Measurements from ENCODE around the gene DCAF12.
"Not testable (repeated sequence)": the region's sequence is repeated elsewhere in the genome, so short reads cannot be mapped to it uniquely, and the experiment has no call there.

The DCAF12 gene
- total RNA-seq: 20.3 to 53.9 reads per million in 2 donors

DNA sequence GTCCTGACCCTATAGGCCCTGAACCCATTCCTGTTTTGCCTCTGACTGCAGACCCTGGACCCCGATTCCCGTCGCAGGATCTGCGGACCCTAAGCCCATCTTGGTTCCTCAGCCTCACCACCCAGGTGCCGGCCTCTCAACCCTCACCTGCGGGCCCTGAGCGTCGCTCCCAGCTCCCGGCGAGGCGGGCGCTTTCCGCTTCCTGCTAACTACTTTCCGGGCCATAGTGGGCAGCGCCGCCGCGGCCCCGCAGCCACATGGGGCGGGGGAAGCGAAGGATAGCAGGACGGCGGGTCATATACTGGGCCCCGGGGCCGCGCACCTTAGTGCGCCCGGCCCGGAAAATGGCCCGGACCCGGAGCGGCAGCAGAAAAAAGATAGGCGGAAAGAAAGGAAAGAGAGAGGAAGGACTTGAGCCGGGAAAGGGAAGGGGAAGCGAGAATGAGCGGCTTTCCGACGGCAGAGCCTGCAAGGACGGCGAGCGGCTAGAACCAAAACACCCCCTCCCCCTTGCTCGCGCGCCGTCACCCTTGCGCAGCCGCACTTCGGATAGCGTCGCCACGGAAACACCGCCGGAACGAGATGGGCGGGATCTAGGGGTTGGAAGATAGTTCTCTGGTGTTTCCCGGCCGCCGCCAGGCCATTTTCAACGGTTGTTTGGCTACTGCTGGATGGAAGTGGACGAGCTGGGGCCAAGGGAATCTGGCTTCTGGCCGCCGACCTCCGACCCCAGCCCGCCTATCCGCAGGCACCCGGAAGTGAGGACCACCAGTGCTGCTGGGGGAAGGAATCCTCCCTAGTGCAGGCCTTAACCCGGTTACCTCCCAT is at the start of gene DCAF12:
Gene DCAF12 (minus strand): TSS at position 492 of the 828 bp plus-strand sequence. CDS start 267 bp downstream, at position 225.
- DNase-seq: peak; percentile 83

DNA sequence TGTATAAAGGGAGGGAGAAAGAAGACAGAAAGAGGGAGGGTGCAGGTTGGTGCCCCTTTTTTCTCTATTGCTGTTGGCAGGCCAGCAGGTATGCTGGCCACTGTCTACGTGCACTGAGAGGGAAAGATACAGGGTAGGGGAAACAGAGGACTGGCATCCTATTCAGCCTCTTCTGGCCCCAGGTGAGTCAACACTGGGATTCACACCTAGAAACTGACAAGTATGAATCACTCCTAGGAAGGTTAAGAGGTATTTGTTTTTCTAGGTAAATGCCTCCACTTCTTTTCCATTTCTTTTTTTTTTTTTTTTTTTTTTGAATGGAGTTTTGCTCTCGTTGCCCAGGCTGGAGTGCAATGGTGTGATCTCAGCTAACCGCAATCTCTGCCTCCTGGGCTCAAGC is 49.6 kb upstream of the DCAF12 start:
- no peak for DNase-seq

DNA sequence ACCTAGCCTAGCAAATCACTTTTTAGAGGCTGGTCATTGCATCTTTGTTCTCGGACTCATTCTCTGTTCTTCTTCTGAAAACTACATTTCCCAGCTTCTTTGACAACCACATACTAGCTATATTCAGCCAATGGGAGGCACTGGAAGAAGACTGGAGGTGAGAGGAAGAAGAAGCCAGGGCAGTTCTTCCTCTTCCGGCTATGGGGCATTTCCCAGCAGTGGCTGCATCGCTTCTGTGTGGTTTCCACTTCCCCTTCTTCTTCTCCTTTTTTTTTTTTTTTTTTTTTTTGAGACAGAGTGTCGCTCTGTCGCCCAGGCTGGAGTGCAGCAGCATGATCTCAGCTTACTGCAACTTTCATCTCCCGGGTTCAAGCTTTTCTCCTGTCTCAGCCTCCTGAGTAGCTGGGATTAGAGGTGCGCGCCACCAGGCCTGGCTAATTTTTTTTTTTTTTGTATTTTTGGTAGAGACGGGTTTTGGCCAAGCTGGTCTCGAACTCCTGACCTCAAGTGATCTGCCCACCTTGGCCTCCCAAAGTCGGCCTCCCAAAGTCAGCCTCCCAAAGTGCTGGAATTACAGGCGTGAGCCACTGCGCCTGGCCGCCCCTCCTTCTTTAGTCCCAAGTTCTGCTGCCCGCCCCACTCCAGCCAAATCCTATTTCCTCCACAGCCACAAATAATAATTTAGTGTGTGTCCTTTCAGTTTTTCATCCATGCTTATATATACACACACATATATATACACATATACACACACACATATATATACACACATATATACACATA is 45.4 kb upstream of the DCAF12 start:
- peak; percentile 23 for DNase-seq

DNA sequence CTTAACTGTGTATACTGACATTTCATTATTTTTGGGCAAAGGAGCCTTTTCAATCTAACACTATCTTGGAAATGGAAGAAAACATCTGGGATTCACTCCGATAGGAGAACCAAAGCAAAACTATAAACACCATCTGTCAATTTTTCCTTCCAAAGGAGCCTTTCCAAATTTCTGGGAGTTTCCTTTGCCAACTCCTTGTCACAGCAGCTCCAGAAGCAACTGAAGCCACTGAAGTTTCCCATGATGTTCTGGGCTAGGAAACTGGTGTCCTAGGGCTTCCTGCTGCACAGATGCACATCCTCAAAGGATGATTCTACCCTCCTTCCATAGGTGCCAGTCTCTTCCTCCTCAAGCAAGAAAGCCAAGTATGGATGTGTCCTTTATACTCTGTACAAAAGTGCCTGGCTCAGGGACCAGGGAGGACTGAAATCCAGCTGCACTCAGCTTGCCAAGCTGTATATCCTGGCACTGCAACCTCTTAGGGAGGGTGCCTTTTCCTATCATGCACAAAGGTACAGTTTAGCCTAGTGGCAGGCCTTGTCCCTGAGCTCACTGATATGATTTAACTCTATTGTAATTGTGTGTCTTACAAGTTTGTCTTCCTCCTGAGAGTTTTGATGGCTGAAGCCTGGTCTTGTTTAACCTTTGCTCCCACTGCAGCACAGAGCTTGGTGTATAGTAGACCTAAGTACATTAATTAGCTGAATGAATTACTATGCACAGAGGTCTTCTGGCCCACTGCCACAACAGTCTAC is 43.9 kb upstream of the DCAF12 start:
- DNase-seq: no peak

DNA sequence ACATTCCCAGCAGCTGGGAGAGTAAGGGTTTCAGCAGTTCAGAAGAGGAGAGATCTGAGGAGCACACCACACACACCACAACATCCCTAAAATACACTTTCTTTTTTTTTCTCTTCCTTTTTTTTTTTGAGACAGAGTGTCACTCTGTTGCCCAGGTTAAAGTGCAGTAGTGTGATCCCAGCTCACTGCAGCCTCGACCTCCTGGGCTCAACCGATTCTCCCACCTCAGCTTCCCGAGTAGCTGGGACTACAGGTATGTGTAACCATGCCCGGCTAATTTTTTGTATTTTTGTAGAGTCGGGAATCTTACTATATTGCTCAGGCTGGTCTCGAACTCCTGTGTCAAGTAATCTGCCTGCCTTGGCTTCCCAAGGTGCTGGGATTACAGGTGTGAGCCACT is 42.6 kb upstream of the DCAF12 start:
- no peak for DNase-seq

DNA sequence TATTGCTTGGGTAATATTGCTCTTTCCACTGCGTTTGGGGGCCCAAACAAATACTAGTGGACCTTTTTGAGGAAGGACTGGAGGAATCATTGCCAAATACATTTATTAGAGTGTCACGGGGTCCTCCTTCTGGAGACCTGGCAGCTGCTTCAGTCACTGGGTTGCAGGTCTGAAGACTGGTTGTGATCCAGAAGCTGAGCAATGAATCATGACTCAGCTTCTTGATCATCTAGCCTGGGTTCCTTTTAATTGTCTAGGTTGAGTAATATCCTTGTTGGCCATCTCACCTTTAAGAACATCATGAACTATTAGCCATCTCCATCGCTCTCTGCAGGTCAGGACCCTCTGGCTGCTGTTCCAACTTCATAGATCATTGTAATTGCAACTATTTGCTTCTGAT is 36.9 kb upstream of the DCAF12 start:
- no peak for DNase-seq

DNA sequence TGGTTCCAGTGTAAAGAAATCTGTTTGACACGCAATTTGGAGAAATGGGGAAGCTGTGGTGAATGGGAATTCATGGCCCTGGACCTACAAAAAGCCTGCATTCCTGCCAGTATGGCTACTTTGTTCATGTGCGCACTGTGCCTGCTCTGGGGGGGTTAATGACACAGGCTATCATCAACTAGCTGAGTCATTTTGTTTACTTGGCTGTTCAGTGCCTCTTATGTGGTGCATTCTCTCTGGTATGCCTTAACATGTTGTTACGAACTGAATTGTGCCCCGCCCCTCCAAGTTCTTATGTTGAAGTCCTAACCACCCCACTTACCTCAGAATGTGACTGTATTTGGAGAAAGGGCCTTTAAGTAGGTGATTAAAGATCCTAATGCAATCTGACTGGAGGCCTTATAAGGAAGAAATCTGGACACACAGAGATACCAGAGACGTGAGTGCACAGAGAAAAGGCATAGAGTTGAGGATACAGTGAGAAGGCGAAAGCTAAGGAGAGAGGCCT is 31.9 kb upstream of the DCAF12 start:
- DNase-seq: no peak

DNA sequence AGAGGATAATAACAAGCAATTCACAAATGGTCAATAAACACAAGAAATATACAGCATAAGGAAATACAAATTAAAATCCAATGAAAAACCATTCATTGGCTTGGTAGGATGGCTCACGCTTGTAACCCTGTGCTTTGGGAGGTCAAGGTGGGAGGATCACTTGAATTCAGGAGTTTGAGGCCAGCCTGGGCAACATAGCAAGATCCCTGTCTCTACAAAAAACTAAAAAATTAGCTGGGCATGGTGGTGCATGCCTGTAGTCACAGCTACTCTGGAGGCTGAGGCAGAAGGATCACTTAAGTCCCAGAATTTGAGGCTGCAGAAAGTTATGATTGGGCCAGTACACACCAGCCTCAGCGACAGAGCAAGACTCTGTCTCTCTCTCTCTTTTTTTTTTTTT is 31.4 kb upstream of the DCAF12 start:
- no peak for DNase-seq

DNA sequence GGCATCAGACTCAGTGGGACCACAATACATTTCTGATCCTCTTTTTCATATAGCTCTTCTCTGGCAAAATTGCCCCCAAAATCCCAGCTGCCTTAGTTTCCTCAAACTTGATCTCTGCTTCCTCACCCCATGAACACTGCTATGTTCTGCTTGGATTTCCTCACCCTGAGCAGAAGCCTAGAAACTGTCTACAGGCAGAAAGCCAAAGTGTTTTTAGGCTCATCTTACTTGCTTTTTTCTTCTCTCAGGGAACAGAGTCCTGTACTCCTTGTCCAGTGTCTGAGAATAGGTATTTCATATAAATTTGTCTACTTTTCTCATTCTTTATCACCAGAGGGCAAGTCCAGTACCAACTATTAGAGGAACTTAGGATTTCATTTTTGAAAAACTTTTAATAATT is 30.8 kb upstream of the DCAF12 start:
- DNase-seq: no peak

DNA sequence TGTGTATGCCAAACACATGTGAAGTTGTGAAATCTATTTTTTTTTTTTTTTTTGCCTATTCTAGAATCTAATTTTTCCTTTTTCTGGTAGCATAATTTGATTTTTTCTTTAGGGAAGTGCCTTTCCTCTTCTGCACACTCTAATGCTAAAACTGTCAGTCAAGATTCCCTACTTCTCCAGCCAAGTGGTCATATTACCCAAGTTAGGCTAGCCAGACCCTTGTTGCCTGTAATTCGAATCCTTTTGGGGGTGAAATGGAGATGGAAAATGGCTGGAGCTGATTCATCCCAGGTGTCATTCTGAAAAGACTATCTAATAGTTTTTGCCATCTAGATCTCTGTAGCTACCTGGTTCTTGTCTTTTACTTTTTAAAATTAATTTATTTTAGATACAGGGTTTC is 27.6 kb upstream of the DCAF12 start:
- DNase-seq: no peak

DNA sequence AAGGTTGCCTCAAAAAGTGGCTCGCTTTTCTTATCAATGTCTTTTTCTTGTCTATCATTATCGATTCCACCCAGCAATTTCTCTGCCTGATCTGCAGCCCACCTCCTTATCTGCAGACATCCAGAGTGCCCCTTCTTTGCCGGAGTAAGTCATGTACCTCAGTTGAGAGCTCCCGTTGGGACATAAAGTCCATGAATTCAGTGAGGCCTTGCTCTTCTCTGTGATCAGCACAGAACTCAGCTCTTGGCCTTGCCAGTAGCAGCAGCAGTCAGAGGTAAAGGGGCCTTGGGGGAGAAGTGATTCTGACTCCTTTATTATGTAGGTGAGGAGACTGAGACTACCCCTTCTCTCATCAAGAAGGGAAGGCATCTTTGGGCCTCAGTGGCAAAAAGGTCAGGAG is 24.9 kb upstream of the DCAF12 start:
- DNase-seq: no peak

DNA sequence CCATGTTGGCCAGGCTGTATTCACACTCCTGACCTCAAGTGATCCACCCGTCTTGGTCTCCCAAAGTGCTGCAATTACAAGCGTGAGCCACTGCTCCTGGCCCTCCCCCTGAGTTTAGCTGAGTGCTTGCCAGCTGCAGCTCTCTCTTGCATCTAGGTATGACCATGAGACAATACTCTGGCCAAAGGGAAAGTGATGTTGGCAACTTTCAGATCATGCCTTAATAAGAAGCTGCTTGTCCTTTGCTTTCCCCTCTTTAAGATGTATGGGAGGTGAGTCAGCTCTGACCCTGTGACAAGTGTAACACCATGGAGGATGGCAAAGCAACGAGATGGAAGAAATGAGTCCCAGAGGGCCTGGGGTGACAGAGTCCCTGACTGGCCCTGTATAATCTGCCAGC is 18.7 kb upstream of the DCAF12 start:
- no peak for DNase-seq

DNA sequence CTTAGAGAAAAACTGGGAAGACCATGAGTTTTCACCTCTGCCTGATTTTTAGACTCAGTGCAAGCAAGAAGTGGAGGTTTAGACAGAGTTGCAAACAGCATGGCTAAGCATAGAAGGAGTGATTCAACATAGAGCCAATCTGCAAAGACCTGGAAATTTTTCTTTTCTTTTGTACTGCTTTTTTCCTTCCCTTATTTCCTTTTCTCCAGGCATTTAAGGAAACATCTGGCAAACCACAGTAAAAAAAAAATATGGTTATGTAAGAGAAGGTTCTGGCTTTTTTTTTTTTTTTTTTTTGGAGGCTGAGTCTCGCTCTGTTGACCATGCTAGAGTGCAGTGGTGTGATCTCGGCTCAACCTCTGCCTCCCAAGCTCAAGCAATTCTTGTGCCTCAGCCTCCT is 16.6 kb upstream of the DCAF12 start:
- DNase-seq: no peak

DNA sequence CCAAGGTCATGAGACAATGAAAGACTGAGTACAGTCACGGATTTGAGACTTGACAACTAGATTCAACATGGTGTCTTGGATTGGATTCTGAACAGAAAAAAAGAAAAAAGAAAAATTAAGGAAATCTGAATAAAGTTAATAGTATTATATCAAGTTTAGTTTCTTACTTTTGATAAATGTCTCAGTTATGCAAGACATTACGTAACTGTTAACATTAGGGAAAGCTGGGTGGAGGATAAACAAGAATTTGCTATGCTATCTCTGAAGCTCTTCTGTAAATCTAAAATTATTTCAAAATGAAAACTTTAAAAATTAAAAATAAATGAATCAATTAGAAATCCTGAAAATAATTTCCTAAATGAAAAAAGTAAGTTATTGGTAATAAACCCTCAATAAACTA is 14.4 kb upstream of the DCAF12 start:
- DNase-seq: no peak

DNA sequence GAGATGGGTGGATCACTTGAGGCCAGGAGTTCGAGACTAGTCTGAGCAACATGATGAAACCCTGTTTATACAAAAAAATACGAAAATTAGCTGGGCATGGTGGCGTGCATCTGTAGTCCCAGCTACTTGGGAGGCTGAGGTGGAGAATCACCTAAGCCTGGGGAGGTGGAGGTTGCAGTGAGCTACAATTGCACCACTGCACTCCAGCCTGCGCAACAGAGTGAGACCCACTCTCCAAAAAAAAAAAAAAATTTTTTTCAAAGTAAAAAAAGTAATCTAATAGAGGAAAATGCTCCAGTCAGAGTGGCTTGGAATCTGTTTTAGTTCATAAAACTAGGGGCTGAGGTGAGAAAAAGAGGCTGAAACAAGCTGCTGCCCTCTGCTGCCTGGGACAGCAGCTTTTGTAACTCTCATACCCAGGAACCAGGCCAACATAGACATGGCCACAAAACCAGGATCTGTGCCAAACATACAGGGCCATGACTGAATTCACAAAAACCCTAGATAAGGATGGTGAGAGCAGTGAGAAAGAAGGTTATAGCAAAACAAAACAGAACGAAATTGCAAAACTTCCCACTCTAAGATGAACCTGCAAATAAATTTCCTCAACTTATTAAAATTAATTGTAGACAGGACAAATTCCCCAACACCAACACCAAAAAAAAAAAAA is 13.1 kb upstream of the DCAF12 start:
- no peak for DNase-seq

DNA sequence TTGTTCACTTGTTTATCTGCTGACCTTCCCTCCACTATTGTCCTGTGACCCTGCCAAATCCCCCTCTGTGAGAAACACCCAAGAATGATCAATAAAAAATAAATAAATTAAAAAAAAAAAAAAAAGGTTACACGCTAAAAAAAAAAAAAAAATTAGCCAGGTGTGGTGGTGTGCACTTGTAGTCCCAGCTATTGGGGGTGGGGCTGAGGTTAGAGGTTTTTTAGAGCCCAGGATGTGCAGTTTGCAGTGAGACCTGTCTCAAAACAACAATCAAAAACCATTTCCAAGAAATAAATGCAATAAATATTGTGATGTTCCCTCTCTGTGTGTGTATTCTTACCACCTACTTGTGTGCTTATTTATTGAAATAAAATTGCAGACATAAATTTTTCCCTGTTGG is 12.1 kb upstream of the DCAF12 start:
- DNase-seq: not testable (repeated sequence)

DNA sequence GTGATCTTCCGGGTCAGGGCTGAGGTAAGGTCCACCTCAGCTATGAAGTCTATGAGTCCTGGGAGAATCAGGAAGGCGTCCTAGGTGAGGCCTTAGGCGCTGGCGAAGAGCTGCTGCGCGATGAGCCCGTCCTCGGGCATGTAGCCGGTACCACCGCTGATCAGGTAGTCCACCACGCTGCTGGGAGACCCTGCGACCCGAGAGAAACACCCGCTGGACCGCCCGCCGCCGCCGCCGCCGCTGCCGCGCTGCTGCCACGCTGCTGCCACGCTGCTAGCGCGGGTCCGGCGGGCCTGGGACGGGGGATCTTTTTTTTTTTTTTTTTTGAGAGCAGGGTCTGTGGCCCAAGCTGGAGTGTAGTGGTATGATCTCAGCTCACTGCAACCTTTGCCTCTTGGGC is 8.0 kb upstream of the DCAF12 start:
- DNase-seq: no peak

DNA sequence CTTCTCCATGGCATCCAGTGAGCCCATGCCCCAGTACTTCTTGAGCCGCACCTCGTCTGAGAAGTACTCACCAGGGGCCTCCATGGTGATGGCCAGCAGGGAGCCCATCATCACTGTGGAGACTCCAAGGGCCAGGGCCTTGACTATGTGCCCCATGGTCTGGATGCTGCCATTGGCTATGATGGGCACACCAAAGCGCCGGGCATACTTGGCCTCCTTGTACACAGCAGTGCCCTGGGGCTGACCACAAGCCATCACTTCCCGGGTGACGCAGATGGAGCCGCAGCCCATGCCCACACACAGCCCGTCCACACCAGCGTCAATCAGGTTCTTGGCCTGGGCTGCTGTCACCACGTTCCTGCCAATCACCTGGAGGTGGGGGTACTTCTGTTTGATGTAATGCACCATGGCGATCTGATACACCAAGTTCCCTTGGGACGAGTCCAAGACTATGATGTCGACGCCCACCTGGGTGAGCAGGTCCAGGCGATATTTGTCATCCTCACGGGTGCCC is 7.0 kb upstream of the DCAF12 start:
- no peak for DNase-seq

DNA sequence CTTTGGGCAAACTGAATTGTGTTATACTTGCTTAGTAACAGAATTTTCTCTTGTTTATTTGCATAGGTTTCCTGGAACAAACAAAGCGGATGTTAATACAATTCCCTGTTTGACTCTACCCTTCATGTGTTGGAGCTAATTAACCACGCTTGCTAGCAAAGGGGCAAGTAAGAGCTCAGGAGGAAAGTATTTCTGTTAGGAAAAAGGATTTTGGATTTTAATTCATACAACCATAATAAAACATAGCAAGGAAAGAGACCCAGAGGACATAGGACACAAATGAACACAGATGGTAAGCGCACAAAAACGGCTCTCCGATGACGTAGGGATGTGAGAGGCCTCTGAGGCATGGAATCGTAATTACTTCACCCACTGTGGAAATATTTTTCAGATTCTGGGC is 5.1 kb upstream of the DCAF12 start:
- no peak for DNase-seq

DNA sequence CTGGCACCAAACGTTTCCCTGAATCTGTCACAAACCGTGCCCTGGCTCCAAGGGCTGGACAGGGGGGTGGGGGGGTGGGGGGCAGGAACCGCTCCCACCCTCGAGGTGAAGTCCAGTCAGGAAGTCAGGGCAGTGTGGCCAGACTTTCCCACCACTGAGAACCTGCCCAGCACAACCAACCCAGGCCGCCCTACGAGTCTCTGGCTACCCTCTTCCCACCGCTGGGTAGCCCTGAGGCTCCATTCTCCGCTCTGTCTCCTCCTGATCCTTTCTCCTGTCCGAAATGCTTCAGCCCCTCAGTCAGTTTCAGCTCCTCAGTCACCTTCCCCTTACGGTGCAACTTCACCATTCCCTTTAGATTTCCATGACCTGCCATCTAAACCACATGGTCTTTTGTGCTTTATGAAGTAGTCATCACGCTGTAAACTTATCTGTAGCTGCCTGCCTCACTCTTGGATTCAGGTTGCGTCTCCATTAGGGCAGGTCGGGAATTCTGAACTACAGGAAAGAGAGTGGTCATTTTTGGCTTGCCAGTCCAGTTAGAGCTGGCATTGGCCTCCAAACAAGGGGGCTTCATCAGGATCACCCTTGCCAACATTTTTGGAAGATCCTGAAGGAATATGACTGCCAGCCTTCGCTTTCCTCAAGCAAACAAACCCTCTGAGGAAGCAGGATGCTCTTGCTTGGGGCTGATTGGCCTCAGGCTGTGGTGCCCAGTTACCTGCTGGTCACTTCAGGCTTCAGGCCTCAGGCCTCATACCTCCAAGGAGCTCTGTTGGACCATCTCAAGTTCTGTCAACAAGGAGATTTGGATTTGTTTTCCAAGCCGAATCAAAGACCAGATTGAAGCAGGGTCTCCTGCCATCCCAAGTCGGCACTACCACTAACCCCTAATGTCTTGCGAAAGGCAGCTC is 794 bp upstream of the DCAF12 start:
- no peak for DNase-seq

DNA sequence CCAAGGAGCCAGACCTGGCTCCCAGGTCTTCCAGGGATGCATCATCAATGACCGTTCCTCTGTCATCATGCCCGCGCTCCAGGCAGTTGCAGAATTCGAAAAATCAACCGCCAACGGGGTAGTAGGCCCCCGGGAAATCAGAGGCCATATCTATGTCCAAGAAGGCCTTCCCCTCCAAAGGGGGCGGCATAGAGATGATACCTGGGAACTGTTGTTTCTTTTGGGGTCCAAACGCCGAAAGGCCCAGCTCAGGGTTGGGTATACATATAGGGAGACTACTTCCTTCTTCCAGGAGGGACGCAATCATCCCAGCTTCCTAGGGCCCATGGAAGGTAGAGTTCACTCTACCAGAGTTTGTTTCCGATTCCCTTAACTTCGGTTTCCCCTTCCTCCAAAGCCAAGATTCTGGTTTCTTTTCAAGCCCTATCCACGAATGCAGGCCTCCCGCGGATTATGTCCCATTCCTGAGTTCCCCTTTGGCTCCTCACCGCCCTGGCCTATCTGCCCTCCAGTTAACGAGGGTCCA is 754 bp downstream of the DCAF12 start:
- no peak for DNase-seq

Data from T-helper 9 cell (primary cell).